Lung (tissue), 12 donors: ENCODE results near the gene MATN3. TPM values are rescaled to one million over a fixed set of nuclear protein-coding genes. Genes with fewer than 3 reads are reported as not detected.

Experiments used
- ATAC-seq: fragments of 200-7000 bp; cut with Tn5 transposase; one replicate; pipeline ENCODE4 v1.9.1; 2020; ENCODE audit warnings: moderate number of reproducible peaks; ENCODE audit not compliant: insufficient read depth, low FRiP score
- DNase-seq, 3 donors: peaks; one replicate each; pipeline ENCODE4 v3.0.0-alpha.2; 2013 to 2017
- H3K27ac ChIP-seq, 2 donors: one replicate each; pipeline ENCODE4 v1.5.1; 2013; ENCODE audit warnings: mild to moderate bottlenecking in 2 of 2, moderate library complexity in 2 of 2, control low read depth in 1 of 2, inconsistent platforms in 1 of 2, low read depth in 1 of 2, low read length in 1 of 2
- H3K27me3 ChIP-seq, 3 donors: one replicate each; pipeline ENCODE4 v1.5.1; 2013; ENCODE audit warnings: low read length in 2 of 3; ENCODE audit not compliant: control insufficient read depth in 3 of 3, insufficient read depth in 3 of 3
- H3K36me3 ChIP-seq, 4 donors: one replicate each; pipeline ENCODE4 v1.5.1; 2013; ENCODE audit warnings: low read length in 4 of 4, mild to moderate bottlenecking in 1 of 4, moderate library complexity in 1 of 4; ENCODE audit not compliant: control insufficient read depth in 4 of 4, insufficient read depth in 4 of 4
- H3K4me1 ChIP-seq, 5 donors: one replicate each; pipeline ENCODE4 v1.5.1; 2013; ENCODE audit warnings: low read length in 5 of 5, mild to moderate bottlenecking in 2 of 5, moderate library complexity in 1 of 5; ENCODE audit not compliant: control insufficient read depth in 5 of 5, insufficient read depth in 5 of 5
- H3K4me3 ChIP-seq: one replicate; pipeline ENCODE4 v1.5.1; 2013; ENCODE audit warnings: mild to moderate bottlenecking, control low read depth, moderate library complexity
- H3K9ac ChIP-seq, 2 donors: one replicate each; pipeline ENCODE4 v1.5.1; 2013; ENCODE audit warnings: low read length in 2 of 2, control low read depth in 1 of 2; ENCODE audit not compliant: insufficient read depth in 1 of 2
- H3K9me3 ChIP-seq, 4 donors: one replicate each; pipeline ENCODE4 v1.5.1; 2013; ENCODE audit warnings: low read length in 3 of 4, mild to moderate bottlenecking in 1 of 4, moderate library complexity in 1 of 4; ENCODE audit not compliant: control insufficient read depth in 4 of 4, insufficient read depth in 3 of 4
- WGBS, 2 donors: extraction: QIAGEN DNeasy Blood & Tissue Kit; methylation state at CpG; one replicate each; pipeline ENCODE4 v1.1.7; 2013; 5-methylcytosine and 5-hydroxymethylcytosine counted together
- polyA plus RNA-seq, 2 donors: library from polyadenylated mRNA; stranded (reverse); fragments of 200-250 nt; gene quantifications; one replicate each; pipeline ENCODE4 v1.2.1, GENCODE V29; 2013
- total RNA-seq, 2 donors: library from RNA; depleted of rRNA in 1 of 2; stranded (reverse); fragments of >200 nt in 1 of 2; gene quantifications; one replicate each; pipeline ENCODE4 v1.2.1, GENCODE V29; 2014 to 2021
- TF ChIP-seq, protein P1 (sequence below): IDR thresholded peaks from 2 replicates; pipeline ENCODE4 v1.5.1; 2012; ENCODE audit warnings: mild to moderate bottlenecking; ENCODE audit errors: control extremely low read depth, extremely low read depth
- donor health status: control.
- donor health status: control.
- donor health status: Bipolar disorder and iron deficiency.
- donor health status: healthy.
- donor health status: DM: yes; HTN: yes; CAD: no.

Gene MATN3
- total and polyA plus RNA-seq, 4 donors, result 2.7 to 3.6 (median 3.0) TPM

GRCh38 chr2:20040489-20041172 lies 28.2 kb upstream of the MATN3 start:
- Histone ChIP-seq H3K36me3 (peaks cover 15 to 40% (median 22%) of the 10 kb centered on the region in 4 donors), H3K4me3 (no peak overlapping the region), H3K9ac (no peak overlapping the region), H3K9me3 (no peaks in the 10 kb centered on the region), H3K27ac (no peak overlapping the region), H3K4me1 (peaks cover 0 to 40% (median 8%) of the 10 kb centered on the region in 5 donors), H3K27me3 (no peaks in the 10 kb centered on the region)
- TF ChIP-seq, protein P1, sequence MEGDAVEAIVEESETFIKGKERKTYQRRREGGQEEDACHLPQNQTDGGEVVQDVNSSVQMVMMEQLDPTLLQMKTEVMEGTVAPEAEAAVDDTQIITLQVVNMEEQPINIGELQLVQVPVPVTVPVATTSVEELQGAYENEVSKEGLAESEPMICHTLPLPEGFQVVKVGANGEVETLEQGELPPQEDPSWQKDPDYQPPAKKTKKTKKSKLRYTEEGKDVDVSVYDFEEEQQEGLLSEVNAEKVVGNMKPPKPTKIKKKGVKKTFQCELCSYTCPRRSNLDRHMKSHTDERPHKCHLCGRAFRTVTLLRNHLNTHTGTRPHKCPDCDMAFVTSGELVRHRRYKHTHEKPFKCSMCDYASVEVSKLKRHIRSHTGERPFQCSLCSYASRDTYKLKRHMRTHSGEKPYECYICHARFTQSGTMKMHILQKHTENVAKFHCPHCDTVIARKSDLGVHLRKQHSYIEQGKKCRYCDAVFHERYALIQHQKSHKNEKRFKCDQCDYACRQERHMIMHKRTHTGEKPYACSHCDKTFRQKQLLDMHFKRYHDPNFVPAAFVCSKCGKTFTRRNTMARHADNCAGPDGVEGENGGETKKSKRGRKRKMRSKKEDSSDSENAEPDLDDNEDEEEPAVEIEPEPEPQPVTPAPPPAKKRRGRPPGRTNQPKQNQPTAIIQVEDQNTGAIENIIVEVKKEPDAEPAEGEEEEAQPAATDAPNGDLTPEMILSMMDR, result no peak
- no peak for ATAC-seq
- 83 to 88% methylated on average over 8 of the region's 8 CpGs for WGBS, 2 donors
- DNase-seq, result no peak

- H3K27ac ChIP-seq, result no peak overlapping the region
- no peak overlapping the region for H3K9ac ChIP-seq
- DNase-seq, result no peak
- H3K27me3 ChIP-seq, result no peaks in the 10 kb centered on the region
- H3K4me1 ChIP-seq, result peaks cover 0 to 28% (median 2%) of the 10 kb centered on the region in 5 donors
- no peak for ATAC-seq
- TF ChIP-seq, protein P1, result no peak
- H3K4me3 ChIP-seq, result no peak overlapping the region
- no peaks in the 10 kb centered on the region for H3K9me3 ChIP-seq
- H3K36me3 ChIP-seq, result peaks cover 30 to 64% (median 42%) of the 10 kb centered on the region in 4 donors
- WGBS, 2 donors, result 82 to 88% methylated on average over 2 of the region's 2 CpGs
Observed at GRCh38 chr2:20037660-20038059, 25.2 kb upstream of the MATN3 start.

GRCh38 chr2:20035955-20036666 lies 23.6 kb upstream of the MATN3 start:
- Histone ChIP-seq H3K9ac (no peak overlapping the region), H3K4me1 (peaks cover 0 to 20% (median 0%) of the 10 kb centered on the region in 5 donors), H3K27ac (no peak overlapping the region), H3K9me3 (no peaks in the 10 kb centered on the region), H3K36me3 (peaks cover 30 to 73% (median 54%) of the 10 kb centered on the region in 4 donors), H3K27me3 (no peaks in the 10 kb centered on the region), H3K4me3 (no peak overlapping the region)
- DNase-seq (no peak), ATAC-seq (no peak)
- 55 to 82% methylated on average over 4 of the region's 4 CpGs for WGBS, 2 donors
- TF ChIP-seq, protein P1, result no peak
